Thoracic aorta (tissue), 2 donors: ENCODE results near the gene FRMD8. TPM values are rescaled to one million over a fixed set of nuclear protein-coding genes. Genes with fewer than 3 reads are reported as not detected.

Experiments
- ATAC-seq: fragments of 150-250 bp; one replicate; pipeline ENCODE4 v1.8.0; 2017; ENCODE audit warnings: low read depth; ENCODE audit not compliant: insufficient number of reproducible peaks, low FRiP score
- DNase-seq: peaks from one replicate; pipeline ENCODE4 v3.0.0-alpha.2; 2020; ENCODE audit warnings: low spot score
- H3K27ac ChIP-seq, 2 donors: fragments of 200-600 bp; sonication (generic); 1 replicate in 1 of 2; 2 replicates in 1 of 2; pipeline ENCODE4 v1.5.1; 2016; ENCODE audit warnings: mild to moderate bottlenecking in 2 of 2, moderate library complexity in 2 of 2
- H3K27me3 ChIP-seq: fragments of 200-600 bp; sonication (generic); replicated peaks from 2 replicates; pipeline ENCODE4 v1.6.0; 2016; ENCODE audit warnings: mild to moderate bottlenecking; ENCODE audit not compliant: insufficient read depth
- H3K36me3 ChIP-seq: fragments of 200-600 bp; sonication (generic); one replicate; pipeline ENCODE4 v1.5.1; 2016
- H3K4me1 ChIP-seq, 2 donors: fragments of 200-600 bp; sonication (generic); 1 replicate in 1 of 2; 2 replicates in 1 of 2; pipeline versions ENCODE4 v1.5.1 to v1.6.0; 2016; ENCODE audit warnings: low read depth in 2 of 2, mild to moderate bottlenecking in 1 of 2; ENCODE audit not compliant: control insufficient read depth in 1 of 2
- H3K4me3 ChIP-seq: fragments of 200-600 bp; sonication (generic); 2 replicates; pipeline ENCODE4 v1.5.1; 2016; ENCODE audit warnings: mild to moderate bottlenecking
- H3K9me3 ChIP-seq: fragments of 200-600 bp; sonication (generic); 2 replicates; pipeline ENCODE4 v1.5.1; 2016
- total RNA-seq, 2 donors: library from RNA; depleted of rRNA; stranded (reverse); fragments of >200 nt; gene quantifications; one replicate each; pipeline versions ENCODE4 v1.1.0 to v1.2.3, GENCODE V29; 2016
- TF ChIP-seq, protein P1 (sequence below): fragments of 200-600 bp; sonication (generic); IDR thresholded peaks from one replicate; pipeline ENCODE4 v1.5.1; 2019; ENCODE audit warnings: antibody characterized with exemption

The FRMD8 gene
- total RNA-seq, 2 donors from 2014 or later, result 45.2 to 45.9 TPM

DNA sequence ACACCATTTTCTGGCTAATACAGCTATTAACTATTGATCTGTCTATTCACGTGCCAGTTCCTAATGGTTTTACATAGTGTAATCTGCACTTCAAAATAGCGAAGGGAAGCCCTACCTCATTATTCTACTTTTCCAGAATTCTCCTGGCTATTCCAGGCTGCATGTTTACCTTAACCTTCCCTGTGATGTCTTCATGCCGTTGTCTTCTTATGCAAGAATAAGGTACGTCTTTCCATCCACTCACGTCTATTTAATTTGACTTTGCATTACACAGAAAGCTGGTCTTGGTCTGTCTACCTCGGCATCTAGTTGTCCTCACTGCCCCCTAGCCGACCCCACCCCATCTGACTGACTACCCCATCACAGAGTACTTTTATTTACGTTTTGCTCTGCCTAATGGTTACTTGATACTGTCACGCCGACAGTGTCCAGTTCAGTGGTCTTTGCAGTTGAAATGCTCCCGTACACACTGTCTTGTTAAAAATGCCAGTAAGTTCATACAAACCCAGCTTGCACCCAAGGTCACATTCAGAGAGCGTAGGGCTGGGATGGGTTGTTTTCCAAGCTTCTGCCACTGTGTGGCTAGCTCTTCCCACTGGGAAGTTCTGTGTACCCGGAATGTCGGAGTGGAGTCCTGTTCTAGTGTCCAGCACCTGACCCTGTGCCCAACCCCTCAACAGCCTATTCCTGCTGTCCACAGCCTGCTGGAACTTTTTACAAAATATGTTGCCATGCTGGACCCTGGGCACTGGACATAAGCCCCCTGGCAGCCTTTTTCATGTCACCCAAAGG, 51.2 kb downstream of the FRMD8 start:
- H3K27ac ChIP-seq, result no peak overlapping the region

DNA sequence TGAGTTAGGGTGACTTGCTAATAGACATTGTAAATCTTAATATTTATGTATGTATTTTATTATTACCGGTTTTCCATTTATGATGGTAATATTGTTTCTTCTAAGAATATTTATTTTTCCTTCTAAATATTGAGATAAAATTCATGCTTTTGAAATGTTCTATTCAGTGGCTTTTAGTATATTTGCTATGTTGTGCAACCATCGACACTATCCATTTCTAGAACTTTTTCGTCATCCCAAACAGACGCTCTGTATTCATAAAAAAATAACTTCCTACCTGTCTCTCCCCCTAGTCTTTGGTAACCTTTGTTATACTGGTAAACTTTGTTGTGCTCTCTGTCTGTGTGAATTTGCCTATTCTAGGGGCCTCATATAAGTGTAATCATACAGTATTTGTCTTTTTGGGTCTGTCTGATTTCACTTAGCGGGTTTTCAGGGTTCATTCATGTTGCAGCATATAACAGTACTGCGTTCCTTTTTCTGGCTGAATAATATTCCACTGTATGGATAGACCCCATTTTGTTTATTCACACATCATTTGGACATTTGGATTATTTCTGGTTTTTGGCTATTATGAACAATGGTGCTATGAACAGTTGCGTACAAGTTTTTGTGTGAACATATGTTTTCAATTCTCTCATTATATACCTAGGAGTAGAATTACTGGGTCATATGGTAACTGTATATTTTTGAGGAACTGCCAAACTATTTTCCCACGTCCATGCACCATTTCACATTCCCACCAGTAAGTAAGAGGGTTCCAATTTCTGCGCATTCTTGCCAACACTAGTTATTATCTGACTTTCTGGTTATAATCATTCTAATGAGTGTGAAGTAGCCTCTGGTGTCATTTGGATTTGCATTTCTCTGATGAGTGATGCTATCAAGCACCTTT, 52.1 kb downstream of the FRMD8 start:
- Histone ChIP-seq H3K4me3 (no peak overlapping the region), H3K27ac (peak overlapping the region in 1 of 2 donors; percentile 55), H3K36me3 (peaks cover 44% of the 10 kb centered on the region), H3K9me3 (no peaks in the 10 kb centered on the region), H3K27me3 (no peaks in the 10 kb centered on the region), H3K4me1 (peaks cover 47 to 95% of the 10 kb centered on the region in 2 donors)
- ATAC-seq (no peak), DNase-seq (no peak)
- TF ChIP-seq, protein P1, sequence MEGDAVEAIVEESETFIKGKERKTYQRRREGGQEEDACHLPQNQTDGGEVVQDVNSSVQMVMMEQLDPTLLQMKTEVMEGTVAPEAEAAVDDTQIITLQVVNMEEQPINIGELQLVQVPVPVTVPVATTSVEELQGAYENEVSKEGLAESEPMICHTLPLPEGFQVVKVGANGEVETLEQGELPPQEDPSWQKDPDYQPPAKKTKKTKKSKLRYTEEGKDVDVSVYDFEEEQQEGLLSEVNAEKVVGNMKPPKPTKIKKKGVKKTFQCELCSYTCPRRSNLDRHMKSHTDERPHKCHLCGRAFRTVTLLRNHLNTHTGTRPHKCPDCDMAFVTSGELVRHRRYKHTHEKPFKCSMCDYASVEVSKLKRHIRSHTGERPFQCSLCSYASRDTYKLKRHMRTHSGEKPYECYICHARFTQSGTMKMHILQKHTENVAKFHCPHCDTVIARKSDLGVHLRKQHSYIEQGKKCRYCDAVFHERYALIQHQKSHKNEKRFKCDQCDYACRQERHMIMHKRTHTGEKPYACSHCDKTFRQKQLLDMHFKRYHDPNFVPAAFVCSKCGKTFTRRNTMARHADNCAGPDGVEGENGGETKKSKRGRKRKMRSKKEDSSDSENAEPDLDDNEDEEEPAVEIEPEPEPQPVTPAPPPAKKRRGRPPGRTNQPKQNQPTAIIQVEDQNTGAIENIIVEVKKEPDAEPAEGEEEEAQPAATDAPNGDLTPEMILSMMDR, result no peak

More for the DNA sequence above, 51.2 kb downstream of the FRMD8 start:
- peaks cover 43% of the 10 kb centered on the region for H3K36me3 ChIP-seq
- H3K4me1 ChIP-seq, result peaks cover 51 to 95% of the 10 kb centered on the region in 2 donors
- peak overlapping the region; percentile 8 for H3K4me3 ChIP-seq
- TF ChIP-seq, protein P1, result no peak
- ATAC-seq, result no peak
- H3K27me3 ChIP-seq, result no peaks in the 10 kb centered on the region
- DNase-seq, result no peak
- no peaks in the 10 kb centered on the region for H3K9me3 ChIP-seq

GRCh38 chr11:65439331-65440181, 53.1 kb downstream of the FRMD8 start:
- peak overlapping the region; percentile 51 to 55 for H3K27ac ChIP-seq
- no peak for DNase-seq
- peaks cover 43% of the 10 kb centered on the region for H3K36me3 ChIP-seq
- TF ChIP-seq, protein P1, result no peak
- H3K4me1 ChIP-seq, result peaks cover 37 to 95% of the 10 kb centered on the region in 2 donors
- H3K27me3 ChIP-seq, result no peaks in the 10 kb centered on the region
- H3K4me3 ChIP-seq, result no peak overlapping the region
- no peak for ATAC-seq
- H3K9me3 ChIP-seq, result no peaks in the 10 kb centered on the region

DNA sequence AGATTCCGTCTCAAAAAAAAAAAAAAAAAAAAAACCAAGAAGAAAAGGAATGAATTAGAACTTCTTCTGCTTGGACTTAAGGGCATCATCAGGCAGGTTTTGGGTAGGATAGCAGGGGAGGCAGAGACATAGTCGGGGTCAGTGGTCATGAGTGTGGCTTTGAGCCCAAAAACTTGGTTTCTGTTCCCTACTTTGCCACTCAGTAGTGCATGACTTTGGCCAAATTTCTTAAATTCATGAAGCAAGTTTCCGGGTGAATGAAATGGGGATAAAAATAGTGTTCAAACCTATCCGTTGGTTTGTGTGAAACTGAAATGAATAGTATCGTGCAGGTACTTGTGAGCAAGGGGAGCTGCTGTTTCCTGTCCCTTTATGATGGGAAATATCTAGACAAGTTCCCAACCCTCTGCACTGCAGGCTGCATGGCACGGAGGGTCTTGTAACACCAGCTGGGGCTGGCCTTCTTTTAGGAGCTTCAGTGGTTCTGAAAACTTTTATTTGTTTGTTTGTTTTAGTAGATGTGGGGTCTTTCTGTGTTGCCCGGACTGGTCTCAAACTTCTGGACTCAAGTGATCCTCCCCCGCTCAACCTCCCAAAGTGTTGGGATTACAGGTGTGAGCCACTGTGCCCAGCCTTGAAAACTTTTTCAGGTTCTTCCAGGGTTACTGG, 54.5 kb downstream of the FRMD8 start:
- DNase-seq (no peak), ATAC-seq (no peak)
- H3K36me3 ChIP-seq, result peaks cover 35% of the 10 kb centered on the region
- H3K9me3 ChIP-seq, result no peaks in the 10 kb centered on the region
- H3K4me1 ChIP-seq, result peaks cover 28 to 90% of the 10 kb centered on the region in 2 donors
- TF ChIP-seq, protein P1, result no peak
- no peaks in the 10 kb centered on the region for H3K27me3 ChIP-seq
- H3K4me3 ChIP-seq, result peak overlapping the region; percentile 28
- peak overlapping the region; percentile 34 to 55 for H3K27ac ChIP-seq
